ENCODE measurements around the gene SLC30A9.

The SLC30A9 gene

GRCh38 chr4:42080306-42080705, 90.0 kb downstream of the SLC30A9 start:
- H3K4me3 ChIP-seq (ENCODE audit: low read depth, low read length) = no peak overlapping the region
- no peak for DNase-seq (ENCODE audit: low read depth)
- TF ChIP-seq, protein P1, sequence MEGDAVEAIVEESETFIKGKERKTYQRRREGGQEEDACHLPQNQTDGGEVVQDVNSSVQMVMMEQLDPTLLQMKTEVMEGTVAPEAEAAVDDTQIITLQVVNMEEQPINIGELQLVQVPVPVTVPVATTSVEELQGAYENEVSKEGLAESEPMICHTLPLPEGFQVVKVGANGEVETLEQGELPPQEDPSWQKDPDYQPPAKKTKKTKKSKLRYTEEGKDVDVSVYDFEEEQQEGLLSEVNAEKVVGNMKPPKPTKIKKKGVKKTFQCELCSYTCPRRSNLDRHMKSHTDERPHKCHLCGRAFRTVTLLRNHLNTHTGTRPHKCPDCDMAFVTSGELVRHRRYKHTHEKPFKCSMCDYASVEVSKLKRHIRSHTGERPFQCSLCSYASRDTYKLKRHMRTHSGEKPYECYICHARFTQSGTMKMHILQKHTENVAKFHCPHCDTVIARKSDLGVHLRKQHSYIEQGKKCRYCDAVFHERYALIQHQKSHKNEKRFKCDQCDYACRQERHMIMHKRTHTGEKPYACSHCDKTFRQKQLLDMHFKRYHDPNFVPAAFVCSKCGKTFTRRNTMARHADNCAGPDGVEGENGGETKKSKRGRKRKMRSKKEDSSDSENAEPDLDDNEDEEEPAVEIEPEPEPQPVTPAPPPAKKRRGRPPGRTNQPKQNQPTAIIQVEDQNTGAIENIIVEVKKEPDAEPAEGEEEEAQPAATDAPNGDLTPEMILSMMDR (IDR thresholded peaks at IDR 0.05; ENCODE audit: control insufficient read depth, extremely low read depth, insufficient read depth) = no peak

DNA sequence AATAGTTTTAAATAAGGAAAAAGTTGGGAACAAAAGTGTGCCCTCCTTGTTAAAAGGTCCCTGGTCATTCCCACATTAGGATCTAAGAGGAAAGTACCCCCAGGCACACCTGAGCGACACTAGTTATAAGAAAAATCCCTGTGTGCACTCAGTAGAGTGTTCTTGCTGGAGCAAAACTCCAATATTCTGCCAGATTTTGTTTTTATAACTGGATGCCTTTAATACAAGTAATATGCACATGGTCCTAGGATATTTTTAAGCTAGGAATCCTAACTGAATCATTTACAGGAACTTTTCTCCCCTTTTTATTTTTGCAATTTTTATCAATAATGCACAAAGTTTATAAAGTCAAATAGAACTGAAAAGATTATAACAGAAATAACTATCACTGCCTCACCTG, 93.5 kb downstream of the SLC30A9 start:
- TF ChIP-seq, protein P1 (IDR thresholded peaks at IDR 0.05; ENCODE audit: control insufficient read depth, extremely low read depth, insufficient read depth) = no peak
- no peak for DNase-seq (ENCODE audit: low read depth)
- no peak overlapping the region for H3K4me3 ChIP-seq (ENCODE audit: low read depth, low read length)

- TF ChIP-seq, protein P1 (IDR thresholded peaks at IDR 0.05; ENCODE audit: control insufficient read depth, extremely low read depth, insufficient read depth) = no peak
- no peak overlapping the region for H3K4me3 ChIP-seq (ENCODE audit: low read depth, low read length)
- no peak for DNase-seq (ENCODE audit: low read depth)
These were observed 98.1 kb downstream of the SLC30A9 start for GRCh38 chr4:42088386-42088785.

GRCh38 chr4:42101446-42101975, 111.2 kb downstream of the SLC30A9 start:
- H3K4me3 ChIP-seq (ENCODE audit: low read depth, low read length) = no peak overlapping the region
- TF ChIP-seq, protein P1 (IDR thresholded peaks at IDR 0.05; ENCODE audit: control insufficient read depth, extremely low read depth, insufficient read depth) = no peak
- DNase-seq (ENCODE audit: low read depth) = no peak

GRCh38 chr4:42104521-42104920, 114.2 kb downstream of the SLC30A9 start:
- H3K4me3 ChIP-seq (ENCODE audit: low read depth, low read length) = no peak overlapping the region
- no peak for DNase-seq (ENCODE audit: low read depth)
- TF ChIP-seq, protein P1 (IDR thresholded peaks at IDR 0.05; ENCODE audit: control insufficient read depth, extremely low read depth, insufficient read depth) = no peak

DNA sequence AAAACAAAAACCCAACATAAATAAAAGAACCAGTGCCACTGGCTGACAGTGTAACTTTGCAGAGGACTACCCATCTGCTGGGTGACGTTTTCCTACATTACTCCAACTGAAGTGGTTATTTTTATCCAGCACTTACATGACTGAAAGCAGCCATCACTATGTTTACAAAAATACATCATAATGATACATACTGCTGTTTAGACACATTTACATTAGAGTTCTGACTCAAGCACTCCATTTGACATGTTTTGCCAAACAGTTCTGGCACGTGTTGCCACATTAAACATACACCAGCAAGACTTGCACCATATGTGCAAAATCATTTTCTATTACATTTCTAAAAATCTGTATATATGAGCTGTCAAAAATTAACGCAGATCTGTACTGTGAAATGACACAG, 122.5 kb downstream of the SLC30A9 start:
- no peak for DNase-seq (ENCODE audit: low read depth)
- H3K4me3 ChIP-seq (ENCODE audit: low read depth, low read length) = no peak overlapping the region
- TF ChIP-seq, protein P1 (IDR thresholded peaks at IDR 0.05; ENCODE audit: control insufficient read depth, extremely low read depth, insufficient read depth) = no peak

- no peak for DNase-seq (ENCODE audit: low read depth)
- TF ChIP-seq, protein P1 (IDR thresholded peaks at IDR 0.05; ENCODE audit: control insufficient read depth, extremely low read depth, insufficient read depth) = no peak
- H3K4me3 ChIP-seq (ENCODE audit: low read depth, low read length) = no peak overlapping the region
These were observed 129.6 kb downstream of the SLC30A9 start for GRCh38 chr4:42119886-42120285.
